ENCODE data around the gene SPTLC3. TPM values are rescaled to one million over a fixed set of nuclear protein-coding genes. Genes with fewer than 3 reads are reported as not detected.

The SPTLC3 gene
- total and polyA plus RNA-seq, 2 of the 13 experiments (the other 11 are each of a cell fraction or from before 2014, with no cell fraction given) = 20.5 to 95.6 TPM

GRCh38 chr20:13012886-13013285, 4.1 kb downstream of the SPTLC3 start:
- Histone ChIP-seq H3K9me3 (ENCODE audit: low read length) (no peaks in the 10 kb centered on the region), H3K4me1 (ENCODE audit: insufficient read depth, low read length) (peaks cover 70% of the 10 kb centered on the region), H3K27me3 (ENCODE audit: control insufficient read depth in 1 of 2, insufficient read depth in 2 of 2, low read length in 2 of 2) (no peaks in the 10 kb centered on the region; a peak in 1 of 5 replicates), H2AFZ (ENCODE audit: low read length) (no peak overlapping the region), H3K4me2 (ENCODE audit: low read depth, low read length) (peak overlapping the region; percentile 21; the same call in 1 of the 2 replicates), H3K9ac (ENCODE audit: insufficient read depth, low read depth, low read length) (no peak overlapping the region), H3K4me3 (replicated peaks in 1 of 3; ENCODE audit: insufficient read depth in 1 of 3, low read depth in 2 of 3, low read length in 3 of 3) (no peak overlapping the region), H3K36me3 (replicated peaks in 1 of 2; ENCODE audit: control insufficient read depth in 1 of 2, insufficient read depth in 2 of 2, low read length in 2 of 2) (peaks cover 0 to 9% of the 10 kb centered on the region in 2 experiments; a peak in 4 of 5 replicates), H4K20me1 (ENCODE audit: insufficient read depth, low read length) (no peaks in the 10 kb centered on the region), H3K79me2 (ENCODE audit: insufficient read depth, low read length) (peaks cover 26% of the 10 kb centered on the region), H3K27ac (ENCODE audit: extremely low read length, insufficient read depth, low read length) (no peak overlapping the region)
- intact Hi-C loops (cut with micrococcal nuclease; ENCODE audit: unreplicated experiment) (no loop called here), in situ Hi-C loops (cut with HindIII; ENCODE audit: extremely low pct_ligation_motif_present, low pct_unique_long_range_greater_than_20kb) (no loop called here)
- FAIRE-seq (no peak), DNase-seq (ENCODE audit: low spot score) (no peak), ATAC-seq (no peak)
- CTCF ChIA-PET (ENCODE audit: low intra/inter-chr PET ratio, low total read pairs) = no interaction called here
- POLR2A ChIA-PET = interaction anchor here (1.1 to 1.7 kb wide), 3 partner anchors 34 to 46 kb away, joined by 4 to 5 read pairs (median 5); no protein-coding TSS in a partner anchor
- no TSS peak for BruUV-seq (replicated peaks)
- 86% methylated on average over 1 of the region's 1 CpG for WGBS (ENCODE audit: low lambda C conversion rate)
- 0 out of 2 replicates have a peak, but pooled peaks have one; percentile 21 for TF ChIP-seq ZMYM4 (CRISPR knock-in tag; IDR thresholded peaks at IDR 0.05)
- no peak for TF ChIP-seq ZNF34 (CRISPR knock-in tag; IDR thresholded peaks at IDR 0.05; ENCODE audit: borderline replicate concordance)
- no peak for TF ChIP-seq NAIF1 (CRISPR knock-in tag; IDR thresholded peaks at IDR 0.05; ENCODE audit: borderline replicate concordance)
- no peak for TF ChIP-seq ZNF572 (CRISPR knock-in tag; IDR thresholded peaks at IDR 0.05)
- TF ChIP-seq ZNF530 (CRISPR knock-in tag; IDR thresholded peaks at IDR 0.05; ENCODE audit: low read depth) = no peak
- TF ChIP-seq, protein P1, sequence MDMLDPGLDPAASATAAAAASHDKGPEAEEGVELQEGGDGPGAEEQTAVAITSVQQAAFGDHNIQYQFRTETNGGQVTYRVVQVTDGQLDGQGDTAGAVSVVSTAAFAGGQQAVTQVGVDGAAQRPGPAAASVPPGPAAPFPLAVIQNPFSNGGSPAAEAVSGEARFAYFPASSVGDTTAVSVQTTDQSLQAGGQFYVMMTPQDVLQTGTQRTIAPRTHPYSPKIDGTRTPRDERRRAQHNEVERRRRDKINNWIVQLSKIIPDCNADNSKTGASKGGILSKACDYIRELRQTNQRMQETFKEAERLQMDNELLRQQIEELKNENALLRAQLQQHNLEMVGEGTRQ (IDR thresholded peaks at IDR 0.05; ENCODE audit: low read depth, low read length) = no peak
- TF ChIP-seq, protein P1 (CRISPR knock-in tag; IDR thresholded peaks at IDR 0.05; ENCODE audit: borderline replicate concordance) = peak; percentile 12; the same call in 1 of the 2 replicates
- TF ChIP-seq ZNF383 (CRISPR knock-in tag; IDR thresholded peaks at IDR 0.05; ENCODE audit: borderline replicate concordance) = no peak
- TF ChIP-seq, protein P2, sequence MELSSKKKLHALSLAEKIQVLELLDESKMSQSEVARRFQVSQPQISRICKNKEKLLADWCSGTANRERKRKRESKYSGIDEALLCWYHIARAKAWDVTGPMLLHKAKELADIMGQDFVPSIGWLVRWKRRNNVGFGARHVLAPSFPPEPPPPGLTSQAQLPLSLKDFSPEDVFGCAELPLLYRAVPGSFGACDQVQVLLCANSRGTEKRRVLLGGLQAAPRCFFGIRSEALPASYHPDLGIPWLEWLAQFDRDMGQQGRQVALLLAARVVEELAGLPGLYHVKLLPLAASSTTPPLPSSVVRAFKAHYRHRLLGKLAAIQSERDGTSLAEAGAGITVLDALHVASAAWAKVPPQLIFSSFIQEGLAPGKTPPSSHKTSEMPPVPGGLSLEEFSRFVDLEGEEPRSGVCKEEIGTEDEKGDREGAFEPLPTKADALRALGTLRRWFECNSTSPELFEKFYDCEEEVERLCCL (CRISPR knock-in tag; IDR thresholded peaks at IDR 0.05; ENCODE audit: borderline replicate concordance) = no peak
- no peak for TF ChIP-seq ARNT (IDR thresholded peaks at IDR 0.05)
- no peak for TF ChIP-seq ZNF512 (CRISPR knock-in tag; IDR thresholded peaks at IDR 0.05)
- TF ChIP-seq HNRNPUL1 (IDR thresholded peaks at IDR 0.05; ENCODE audit: low read depth, low read length) = no peak
- TF ChIP-seq POLR2A (IDR thresholded peaks at IDR 0.05; ENCODE audit: insufficient read depth in 1 of 2, low read depth in 2 of 2, low read length in 2 of 2) = 0 out of 4 replicates have a peak, but pooled peaks of 1 of the 2 experiments have one; percentile 40
- TF ChIP-seq RXRB (CRISPR knock-in tag; IDR thresholded peaks at IDR 0.05; ENCODE audit: borderline replicate concordance) = no peak
- peak; percentile 58 for TF ChIP-seq RBFOX2 (IDR thresholded peaks at IDR 0.05; ENCODE audit: low read depth, low read length)
- no peak for TF ChIP-seq ZFX (CRISPR knock-in tag; IDR thresholded peaks at IDR 0.05; ENCODE audit: low read depth)
- TF ChIP-seq ZMAT3 (CRISPR knock-in tag; conservative IDR thresholded peaks at IDR 0.05) = no peak
- TF ChIP-seq ADNP (CRISPR knock-in tag; IDR thresholded peaks at IDR 0.05) = no peak
